GM19395 (cell line): Measurements from ENCODE around the gene CNTN1.
"Not testable (repeated sequence)": the region's sequence is repeated elsewhere in the genome, so short reads cannot be mapped to it uniquely, and the experiment has no call there.

Experiments
- ATAC-seq: cut with Tn5 transposase; IDR thresholded peaks from one replicate; pipeline ENCODE4 v1.9.1; 2021; ENCODE audit warnings: mild to moderate bottlenecking, moderate library complexity; ENCODE audit not compliant: unreplicated experiment

Gene CNTN1

DNA sequence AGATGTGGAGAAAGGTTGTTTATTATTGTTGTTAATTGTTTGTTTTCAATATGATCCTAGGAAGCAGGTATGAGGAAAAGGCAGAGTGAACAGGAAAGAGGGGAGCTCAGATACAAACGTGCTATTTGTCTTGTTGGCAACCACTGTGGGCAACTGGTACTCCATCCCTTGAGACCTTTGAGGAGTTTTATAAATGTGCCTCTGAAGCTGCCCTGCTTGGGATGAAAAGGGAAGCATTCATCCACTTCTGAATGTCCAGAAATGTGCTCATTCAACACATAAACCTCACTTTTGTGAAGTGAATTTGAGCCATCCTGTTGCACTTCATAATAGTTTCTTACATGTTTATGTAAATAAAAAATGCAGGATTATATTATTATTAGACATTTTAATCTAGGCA lies 331.6 kb downstream of the CNTN1 start:
- no peak for ATAC-seq

DNA sequence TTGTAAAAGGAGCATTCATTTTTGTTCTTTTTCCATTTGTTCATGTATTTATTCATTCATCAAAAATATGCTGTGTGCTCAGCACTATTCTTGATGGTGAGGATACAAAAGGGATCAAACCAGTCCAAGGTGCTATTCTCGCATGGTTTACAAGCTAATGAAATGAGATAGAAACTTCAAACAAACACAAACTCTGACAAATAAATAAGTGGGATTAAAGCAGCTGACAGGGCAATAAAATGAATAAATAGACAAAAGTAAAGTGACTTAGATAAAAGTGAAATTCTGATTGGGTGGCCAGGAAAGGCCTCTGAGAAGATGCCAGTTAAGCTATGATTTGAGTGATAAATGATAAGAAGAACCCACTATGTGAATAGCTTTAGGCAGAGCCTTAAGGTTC lies 333.9 kb downstream of the CNTN1 start:
- no peak for ATAC-seq

DNA sequence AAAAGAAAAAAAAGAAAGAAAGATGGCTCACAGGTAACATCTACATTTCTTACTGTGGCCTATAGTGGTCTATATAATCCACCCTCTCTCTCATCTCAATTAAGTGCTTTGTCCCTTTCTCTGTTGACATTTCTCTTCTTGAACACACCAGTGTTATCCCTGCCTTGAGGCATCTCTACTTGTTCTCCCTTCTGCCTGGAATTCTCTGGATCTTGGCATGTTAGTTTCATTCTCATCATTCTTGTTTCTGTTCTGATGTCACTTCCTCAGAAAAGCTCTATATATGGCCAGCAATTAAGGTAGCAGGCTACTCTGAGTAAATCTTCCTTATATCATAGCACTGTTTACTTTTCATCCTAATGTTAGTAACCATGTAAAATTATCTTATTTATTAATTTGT lies 340.1 kb downstream of the CNTN1 start:
- ATAC-seq, result no peak

DNA sequence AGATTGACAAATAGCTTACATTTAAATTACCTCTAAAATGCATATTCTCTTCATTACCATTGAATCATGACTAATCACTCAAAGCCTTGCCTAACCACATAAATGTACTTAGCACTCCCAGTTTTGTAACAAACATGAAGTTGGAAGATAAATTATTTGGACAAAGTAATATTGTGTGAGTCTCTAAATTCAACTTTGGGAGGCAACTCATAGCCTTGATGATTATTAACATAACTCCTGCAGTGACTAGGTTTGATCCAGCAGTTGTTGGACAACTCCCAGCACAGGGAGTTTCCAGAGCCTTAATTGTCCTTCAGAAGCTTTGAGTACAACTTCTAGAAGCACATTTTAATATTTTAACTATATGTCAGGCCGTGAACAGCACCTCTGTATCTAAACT lies 342.4 kb downstream of the CNTN1 start:
- ATAC-seq, result no peak

DNA sequence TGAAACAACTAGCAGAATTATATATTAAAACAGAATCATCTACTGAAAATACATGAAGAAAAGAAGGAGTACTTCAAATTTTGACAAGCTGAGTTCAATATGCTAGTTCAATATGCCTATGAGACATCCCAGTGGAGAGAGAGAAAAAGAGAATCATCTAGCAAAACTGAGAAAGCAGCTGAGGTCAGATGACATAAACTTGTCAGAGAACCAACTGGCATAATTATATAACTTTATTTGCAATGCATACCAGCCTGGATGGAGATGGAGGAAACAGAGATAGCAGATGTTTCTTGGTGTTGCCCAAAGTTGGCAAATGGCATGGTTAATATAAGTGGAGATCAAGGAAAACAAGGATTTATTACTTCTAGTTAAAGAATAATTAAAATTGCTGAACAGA lies 347.2 kb downstream of the CNTN1 start:
- ATAC-seq, result no peak

DNA sequence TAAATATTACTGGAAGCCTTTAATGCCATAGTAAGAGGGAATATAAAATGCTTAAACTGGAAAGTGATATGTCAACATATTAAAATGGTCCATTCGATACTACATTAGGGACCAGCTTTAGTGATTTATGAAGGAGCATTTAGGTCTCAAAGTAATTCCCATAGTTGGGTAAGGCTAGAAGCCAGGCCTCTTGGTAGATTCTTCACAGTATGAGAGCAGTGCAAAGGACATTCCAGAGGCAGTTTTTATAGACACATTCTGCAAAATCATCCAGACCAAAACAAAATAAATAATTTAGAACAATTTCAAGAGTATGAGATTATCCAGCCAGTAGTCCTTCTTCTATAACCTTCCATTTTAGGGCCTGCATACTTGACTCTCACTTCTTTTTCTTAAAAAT lies 353.3 kb downstream of the CNTN1 start:
- no peak for ATAC-seq

DNA sequence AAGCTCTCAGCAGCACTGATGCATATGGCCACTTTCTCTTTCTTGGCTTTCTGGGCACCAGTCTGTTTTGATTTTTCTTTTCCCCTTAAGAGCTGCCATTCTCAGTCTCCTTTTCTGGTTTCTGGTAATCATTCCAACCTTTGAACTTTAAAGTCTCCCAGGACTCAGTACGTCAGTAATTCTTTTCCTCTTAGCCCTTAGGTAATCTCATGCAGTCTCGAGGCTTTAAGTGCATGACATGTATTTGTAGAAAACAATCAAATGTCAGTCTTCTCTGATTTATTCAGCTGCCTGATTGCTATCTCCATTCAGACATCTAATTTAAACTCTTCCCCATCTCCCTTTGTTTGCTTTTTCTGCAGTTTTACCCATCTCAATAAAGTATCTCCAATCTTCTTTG lies 356.8 kb downstream of the CNTN1 start:
- ATAC-seq, result no peak

DNA sequence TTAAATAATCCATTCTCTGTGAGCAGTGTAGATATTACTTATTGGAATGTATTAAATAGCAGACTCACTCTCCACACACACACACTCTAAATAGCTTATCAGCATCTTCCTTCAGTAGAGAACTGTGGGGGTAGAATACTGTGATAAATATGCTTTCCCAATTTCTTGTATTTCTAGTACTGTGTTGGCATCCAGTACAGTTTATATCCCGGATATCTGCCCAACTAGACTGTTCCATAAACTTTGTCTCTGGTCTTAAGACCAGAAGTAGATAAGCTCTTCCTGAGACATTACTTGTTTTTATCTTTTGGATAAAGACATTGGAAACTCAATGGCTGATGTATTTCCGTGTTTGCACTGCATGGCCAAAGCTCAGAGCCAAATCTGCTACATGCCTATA lies 359.7 kb downstream of the CNTN1 start:
- no peak for ATAC-seq

DNA sequence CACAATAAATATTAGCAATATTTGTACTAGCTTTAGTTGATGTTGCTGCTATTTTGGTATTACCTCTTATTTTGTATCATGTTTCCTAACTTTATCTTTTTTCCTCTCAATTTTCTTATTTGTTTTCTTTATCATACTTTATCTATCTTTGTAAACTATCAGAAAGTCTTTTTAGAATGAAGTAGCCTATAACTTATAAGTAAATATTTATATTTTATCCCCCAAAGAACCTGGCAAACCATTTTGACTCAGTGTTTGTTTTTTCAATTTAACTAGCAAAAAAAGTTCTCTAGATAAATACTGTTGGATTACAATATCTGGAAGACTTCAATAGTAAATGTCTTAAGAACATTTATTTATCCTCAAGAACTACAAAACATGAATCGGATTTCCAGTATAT lies 360.2 kb downstream of the CNTN1 start:
- ATAC-seq, result no peak

DNA sequence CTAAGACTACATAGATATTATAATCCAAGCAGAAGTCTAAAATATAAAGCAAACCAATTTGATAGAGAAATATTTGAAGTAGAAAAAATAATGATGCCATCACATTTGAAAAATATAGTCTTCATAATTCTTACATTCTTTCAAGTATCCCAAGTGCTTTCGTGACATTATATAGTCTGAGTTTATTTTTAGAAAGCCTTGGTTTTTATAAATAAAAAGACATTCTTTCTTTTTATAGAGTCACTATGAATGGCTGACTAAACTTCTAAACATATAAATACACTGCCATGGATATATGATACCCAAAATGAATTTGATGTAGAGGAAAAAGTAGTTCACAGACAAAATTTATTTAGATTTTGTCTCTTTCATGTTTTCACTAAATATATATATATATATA lies 360.8 kb downstream of the CNTN1 start:
- ATAC-seq, result no peak

DNA sequence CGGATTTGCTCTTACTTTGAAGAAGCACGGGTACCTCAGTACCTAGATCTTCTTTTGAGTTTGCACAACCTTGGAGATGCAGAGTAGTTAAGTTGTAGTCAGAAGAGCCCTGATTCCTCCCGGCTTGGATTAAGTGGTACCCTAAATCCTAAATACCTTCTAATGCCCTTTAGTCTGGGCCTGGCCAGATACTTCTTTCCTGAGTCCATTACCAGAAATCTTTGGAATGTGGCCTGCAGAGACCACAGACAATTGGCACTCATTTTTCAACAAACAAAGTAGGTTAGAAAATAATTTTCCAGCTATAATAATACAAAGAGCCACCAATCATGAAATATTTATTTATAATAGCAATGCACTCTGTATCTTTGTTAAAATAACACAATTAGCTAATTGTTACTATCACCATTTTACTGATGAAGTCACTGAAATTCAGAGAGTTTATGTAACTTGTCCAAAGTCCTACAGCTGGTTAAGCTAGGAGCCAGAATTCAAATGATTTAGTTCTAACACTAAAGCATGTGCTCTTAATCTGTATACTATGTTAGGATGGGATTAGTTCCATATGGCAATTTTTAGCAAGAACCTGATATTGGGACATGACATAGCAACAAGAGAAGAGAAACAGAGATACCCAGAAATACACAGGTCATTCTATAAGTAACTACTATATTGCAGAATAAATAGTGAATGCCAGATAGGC lies 363.8 kb downstream of the CNTN1 start:
- ATAC-seq, result no peak

DNA sequence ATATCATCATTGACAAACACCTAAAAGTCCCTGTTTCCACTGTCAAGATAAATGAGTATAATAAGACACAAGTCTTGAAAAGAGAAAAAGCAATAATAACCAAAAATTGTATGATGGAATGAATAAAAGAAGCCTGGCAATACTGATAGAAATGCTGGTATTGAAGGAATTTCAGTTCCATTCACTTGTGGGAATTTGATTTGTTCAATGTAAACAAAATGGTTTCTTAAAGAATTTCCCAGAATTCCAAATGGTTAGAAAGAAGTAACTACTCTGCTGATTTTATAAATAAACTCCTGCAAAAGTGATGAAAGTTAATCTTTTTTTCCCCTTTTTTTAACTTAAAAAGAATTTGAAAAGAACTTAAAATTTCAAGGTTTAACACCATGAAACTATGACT lies 366.0 kb downstream of the CNTN1 start:
- no peak for ATAC-seq

DNA sequence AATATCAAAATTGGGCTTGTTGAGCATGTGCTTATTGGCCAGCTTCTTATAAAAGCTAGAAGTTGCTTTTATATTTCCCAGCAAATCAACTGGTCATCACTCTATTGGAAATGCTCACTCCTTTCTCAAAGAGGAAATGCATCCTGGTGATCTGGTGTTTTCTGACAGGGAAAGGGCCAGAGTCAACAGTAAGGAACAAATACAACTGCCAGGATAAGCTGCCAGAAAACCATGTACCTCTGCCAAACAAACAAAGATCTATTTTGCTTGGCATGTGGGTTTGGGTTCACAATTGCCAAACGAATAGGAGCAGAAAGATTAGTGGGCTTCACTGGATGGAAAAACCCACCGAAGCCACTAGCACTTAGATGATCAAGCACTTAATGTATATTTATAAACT lies 369.0 kb downstream of the CNTN1 start:
- no peak for ATAC-seq

DNA sequence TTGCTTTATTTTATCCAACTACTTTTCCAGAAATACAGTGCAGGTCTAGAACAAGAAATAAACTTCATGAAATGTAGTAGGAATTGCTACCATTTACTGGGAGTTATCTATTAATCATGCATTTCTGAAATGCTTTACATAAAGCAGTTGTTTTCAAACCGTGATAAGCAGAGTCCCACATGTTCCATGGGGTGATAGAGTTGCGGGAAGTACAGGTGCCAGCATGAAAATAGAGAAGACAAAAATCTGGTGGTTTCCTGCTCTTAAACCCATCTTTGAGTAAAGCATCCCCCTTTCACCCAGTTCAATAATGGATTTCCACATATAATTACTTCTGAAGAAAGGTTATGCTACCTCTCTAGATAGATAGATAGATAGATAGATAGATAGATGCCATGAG lies 372.2 kb downstream of the CNTN1 start:
- no peak for ATAC-seq

DNA sequence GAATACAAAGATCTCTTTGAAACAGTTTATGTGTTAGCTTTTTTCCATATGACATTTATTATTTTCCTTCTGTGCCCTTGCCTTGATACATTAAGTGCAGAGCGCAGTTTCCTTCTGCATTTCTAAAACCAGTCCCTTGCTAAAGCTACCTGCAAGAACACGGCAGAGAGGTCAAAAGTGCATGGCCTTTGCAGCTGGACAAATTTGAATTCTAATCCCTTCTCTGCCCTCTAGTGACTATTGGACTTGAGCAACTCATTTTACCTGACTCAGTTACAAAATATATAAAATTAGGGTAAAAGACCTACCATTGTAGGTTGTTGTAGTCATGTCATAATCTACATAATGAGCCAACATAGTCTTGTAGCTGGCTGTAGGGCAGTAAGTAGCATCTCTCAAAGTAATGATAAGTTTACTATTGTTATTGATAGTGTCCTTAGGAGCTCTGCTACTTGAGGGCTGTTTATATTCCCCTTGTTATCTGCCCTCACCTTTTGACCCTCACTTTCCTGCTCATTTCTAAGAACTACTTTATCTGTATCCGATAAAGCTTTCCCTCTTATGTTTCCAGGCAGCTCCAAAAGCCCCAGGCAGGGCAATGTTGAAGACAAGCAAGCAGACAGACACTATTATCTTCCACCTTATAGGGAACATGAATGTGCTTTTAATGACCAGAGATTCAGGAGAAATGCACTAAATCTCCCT lies 375.9 kb downstream of the CNTN1 start:
- ATAC-seq, result no peak

DNA sequence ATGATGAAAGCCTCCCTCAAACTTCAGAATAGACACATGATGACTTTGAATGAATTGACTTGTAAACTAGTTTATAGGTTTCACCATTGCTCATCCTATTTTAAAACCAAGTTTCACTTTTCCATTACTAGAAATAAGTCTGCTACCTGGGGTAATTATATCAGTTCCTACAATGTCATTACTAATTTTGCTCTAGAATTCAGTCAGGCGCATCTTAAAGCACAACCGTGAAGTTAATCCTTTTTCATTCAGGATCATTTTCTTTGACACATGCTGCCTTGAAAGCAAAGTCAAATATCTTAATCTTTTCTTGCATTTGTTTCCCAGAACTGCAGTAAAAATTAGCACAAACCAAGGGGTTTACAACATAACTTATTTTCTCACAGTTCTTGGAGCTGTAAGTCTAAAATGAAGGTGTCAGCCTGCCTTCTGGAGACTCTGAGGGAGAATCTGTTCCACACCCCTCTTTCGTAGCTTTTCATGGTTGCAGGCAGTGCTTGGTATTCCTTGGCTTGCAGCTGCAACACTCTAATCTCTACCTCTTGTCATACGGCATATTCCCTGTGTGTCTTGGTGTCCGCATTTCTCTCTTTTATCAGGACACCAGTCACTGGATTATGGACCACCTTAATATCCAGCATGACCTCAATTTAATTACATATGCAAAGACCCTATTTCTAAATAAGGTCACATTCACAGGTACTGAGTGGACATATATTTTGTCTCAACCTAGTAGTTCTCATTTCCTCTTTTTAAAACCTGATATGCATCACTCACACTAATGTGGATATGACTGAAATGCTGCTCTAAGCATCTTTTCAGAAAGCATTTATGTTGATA lies 381.6 kb downstream of the CNTN1 start:
- ATAC-seq, result peak; percentile 72

DNA sequence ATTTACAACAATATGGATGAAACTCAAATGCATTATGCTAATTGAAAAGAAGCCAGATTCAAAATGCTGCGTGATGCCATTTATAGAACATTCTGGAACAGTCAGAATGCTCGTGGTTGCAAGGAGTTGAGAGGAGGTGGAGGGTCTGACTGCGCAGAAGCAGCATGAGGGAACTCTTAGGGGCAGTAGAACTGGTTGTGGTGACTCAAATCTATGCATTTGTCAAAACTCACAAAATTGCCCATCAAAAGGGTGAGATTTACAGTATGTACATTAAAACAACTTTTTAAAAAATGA lies 382.2 kb downstream of the CNTN1 start:
- peak; percentile 22 for ATAC-seq

DNA sequence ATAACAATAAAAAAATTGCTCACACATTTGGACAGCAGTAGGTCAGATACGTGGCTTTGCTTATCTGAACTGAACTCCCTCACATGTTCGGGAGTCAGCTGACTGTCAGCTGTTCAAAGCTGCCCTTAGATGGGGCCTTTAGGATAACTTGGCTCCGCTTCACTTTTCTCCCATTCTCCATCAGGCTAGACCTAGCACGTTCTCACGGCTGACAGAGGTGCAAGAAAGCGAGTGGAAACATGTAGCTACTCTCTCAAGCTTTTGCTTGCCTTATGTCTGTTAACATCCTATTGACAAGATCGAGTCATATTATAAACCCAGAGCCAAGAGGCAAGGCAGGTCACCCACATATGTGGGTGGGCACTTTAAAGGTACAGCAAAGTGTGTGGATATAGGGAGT lies 383.9 kb downstream of the CNTN1 start:
- ATAC-seq, result no peak

DNA sequence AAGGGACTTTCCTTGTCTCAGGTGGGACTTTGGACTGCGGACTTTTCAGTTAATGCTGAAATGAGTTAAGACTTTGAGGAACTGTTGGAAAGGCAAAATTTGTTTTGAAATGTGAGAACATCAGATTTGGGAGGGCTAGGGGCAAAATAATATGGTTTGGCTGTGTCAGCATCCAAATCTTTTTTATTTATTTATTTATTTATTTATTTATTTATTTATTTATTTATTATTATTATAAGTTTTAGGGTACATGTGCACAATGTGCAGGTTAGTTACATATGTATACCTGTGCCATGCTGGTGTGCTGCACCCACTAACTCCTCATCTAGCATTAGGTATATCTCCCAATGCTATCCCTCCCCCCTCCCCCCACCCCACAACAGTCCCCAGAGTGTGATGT lies 389.0 kb downstream of the CNTN1 start:
- ATAC-seq, result not testable (repeated sequence)

DNA sequence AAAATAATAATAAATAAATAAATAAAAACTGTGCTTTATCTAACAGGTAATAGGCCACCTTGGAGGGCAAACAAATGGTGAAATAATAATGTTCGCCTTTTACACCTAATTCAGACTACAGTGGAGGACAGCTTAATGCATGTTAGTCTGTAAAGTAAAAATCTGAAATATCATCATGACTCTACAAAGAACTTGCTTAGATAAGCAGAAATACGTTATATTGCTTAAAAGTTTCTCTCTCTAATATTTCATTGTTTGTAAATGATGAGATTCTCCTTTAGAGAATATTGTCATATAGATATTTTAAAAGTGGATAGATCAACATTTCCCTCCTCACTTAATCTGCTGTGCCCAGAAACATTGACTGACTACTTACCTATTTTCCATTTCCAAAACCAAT lies 397.2 kb downstream of the CNTN1 start:
- ATAC-seq, result no peak

DNA sequence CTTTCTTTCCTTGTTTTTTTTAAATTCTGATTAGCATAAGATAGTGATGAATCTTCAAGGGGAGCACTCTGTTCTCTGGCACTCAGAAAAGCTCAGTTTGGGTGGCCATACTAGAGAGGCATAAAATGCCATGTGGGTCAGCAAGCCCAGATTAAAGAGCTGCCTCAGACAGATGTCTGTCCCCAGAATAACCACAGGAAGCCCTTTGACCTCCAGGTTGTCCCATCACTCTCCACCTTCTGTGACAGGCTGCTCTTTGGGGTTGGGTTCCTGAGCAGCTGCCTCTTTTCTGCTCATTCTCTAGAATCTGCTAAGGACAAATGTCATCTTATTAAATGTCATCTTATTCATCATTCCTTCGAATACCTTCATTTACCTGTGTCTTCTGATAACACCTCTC lies 399.9 kb downstream of the CNTN1 start:
- ATAC-seq, result no peak

DNA sequence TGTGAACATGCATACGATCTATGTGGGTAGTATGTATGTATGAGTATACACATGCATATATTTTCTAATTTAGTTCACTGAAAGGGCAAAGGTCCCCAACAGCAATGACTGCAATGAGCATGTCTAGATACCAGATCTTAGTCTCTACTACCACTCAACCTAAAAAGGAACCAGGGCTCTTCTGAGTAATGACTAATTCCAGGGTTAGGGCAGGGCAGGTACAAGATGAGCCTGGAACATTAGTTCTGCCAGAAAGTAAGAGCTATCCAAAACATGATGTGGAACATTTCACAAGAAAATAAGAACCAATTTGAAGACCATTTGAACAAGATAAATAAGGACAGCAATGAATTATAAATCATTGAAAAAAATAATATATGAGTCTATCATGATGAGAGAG lies 404.6 kb downstream of the CNTN1 start:
- ATAC-seq, result no peak
